ENCODE results near the gene NDST3.
"Not testable (repeated sequence)": the region's sequence is repeated elsewhere in the genome, so short reads cannot be mapped to it uniquely, and the experiment has no call there.

DNA sequence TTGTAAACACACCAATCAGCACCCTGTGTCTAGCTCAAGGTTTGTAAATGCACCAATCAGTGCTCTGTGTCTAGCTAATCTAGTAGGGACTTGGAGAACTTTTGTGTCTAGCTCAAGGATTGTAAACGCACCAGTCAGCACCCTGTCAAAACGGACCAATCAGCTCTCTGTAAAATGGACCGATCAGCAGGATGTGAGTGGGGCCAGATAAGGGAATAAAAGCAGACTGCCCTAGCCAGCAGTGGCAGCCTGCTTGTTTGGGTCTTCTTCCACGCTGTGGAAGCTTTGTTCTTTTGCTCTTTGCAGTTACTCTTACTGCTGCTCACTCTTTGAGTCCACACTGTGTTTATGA lies 231.8 kb downstream of the NDST3 start:
- TF ChIP-seq, protein P1, sequence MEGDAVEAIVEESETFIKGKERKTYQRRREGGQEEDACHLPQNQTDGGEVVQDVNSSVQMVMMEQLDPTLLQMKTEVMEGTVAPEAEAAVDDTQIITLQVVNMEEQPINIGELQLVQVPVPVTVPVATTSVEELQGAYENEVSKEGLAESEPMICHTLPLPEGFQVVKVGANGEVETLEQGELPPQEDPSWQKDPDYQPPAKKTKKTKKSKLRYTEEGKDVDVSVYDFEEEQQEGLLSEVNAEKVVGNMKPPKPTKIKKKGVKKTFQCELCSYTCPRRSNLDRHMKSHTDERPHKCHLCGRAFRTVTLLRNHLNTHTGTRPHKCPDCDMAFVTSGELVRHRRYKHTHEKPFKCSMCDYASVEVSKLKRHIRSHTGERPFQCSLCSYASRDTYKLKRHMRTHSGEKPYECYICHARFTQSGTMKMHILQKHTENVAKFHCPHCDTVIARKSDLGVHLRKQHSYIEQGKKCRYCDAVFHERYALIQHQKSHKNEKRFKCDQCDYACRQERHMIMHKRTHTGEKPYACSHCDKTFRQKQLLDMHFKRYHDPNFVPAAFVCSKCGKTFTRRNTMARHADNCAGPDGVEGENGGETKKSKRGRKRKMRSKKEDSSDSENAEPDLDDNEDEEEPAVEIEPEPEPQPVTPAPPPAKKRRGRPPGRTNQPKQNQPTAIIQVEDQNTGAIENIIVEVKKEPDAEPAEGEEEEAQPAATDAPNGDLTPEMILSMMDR (conservative IDR thresholded peaks at IDR 0.05; ENCODE audit: low read depth, low read length): not testable (repeated sequence)
- not testable (repeated sequence) for TF ChIP-seq EZH2 (IDR thresholded peaks at IDR 0.05; ENCODE audit: low read length, unreplicated experiment); EZH2phosphoT487 (IDR thresholded peaks at IDR 0.05; ENCODE audit: borderline replicate concordance, low read length)
